HG03135 (cell line): ENCODE measurements around the gene CTCFL.

ENCODE experiments used
- ATAC-seq: cut with Tn5 transposase; IDR thresholded peaks from one replicate; pipeline ENCODE4 v1.9.1; 2021; ENCODE audit warnings: mild to moderate bottlenecking, moderate library complexity; ENCODE audit not compliant: unreplicated experiment

CTCFL gene, protein sequence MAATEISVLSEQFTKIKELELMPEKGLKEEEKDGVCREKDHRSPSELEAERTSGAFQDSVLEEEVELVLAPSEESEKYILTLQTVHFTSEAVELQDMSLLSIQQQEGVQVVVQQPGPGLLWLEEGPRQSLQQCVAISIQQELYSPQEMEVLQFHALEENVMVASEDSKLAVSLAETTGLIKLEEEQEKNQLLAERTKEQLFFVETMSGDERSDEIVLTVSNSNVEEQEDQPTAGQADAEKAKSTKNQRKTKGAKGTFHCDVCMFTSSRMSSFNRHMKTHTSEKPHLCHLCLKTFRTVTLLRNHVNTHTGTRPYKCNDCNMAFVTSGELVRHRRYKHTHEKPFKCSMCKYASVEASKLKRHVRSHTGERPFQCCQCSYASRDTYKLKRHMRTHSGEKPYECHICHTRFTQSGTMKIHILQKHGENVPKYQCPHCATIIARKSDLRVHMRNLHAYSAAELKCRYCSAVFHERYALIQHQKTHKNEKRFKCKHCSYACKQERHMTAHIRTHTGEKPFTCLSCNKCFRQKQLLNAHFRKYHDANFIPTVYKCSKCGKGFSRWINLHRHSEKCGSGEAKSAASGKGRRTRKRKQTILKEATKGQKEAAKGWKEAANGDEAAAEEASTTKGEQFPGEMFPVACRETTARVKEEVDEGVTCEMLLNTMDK

GRCh38 chr20:57524511-57525176, at the start of gene CTCFL:
CTCFL (minus strand) TSS chr20:57525140; CDS start chr20:57524205, 935 bp downstream.
- no peak for ATAC-seq

GRCh38 chr20:57573894-57574293, 49.0 kb upstream of the CTCFL start:
- ATAC-seq = no peak

DNA sequence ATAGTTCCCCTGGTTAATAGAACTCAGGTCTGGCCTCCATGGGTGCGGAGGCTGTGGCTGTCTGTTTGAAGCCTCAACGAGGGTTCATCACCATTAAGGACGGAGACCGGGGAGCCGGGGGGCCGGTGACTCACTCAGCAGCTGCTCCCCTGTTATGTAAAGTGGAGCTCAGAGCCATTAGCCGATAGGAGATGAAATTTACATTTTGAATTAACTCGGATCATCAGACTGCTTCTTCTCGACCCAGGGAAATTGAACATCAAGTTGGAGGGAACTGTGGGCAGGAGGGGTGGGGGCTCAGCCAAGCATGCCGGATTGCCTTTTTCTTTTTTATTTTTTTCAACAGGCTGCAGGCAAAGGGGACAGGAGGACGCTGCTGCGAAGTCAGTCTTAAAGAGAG, 48.3 kb upstream of the CTCFL start:
- no peak for ATAC-seq

- no peak for ATAC-seq
Measured at GRCh38 chr20:57571782-57572416, 47.0 kb upstream of the CTCFL start.

DNA sequence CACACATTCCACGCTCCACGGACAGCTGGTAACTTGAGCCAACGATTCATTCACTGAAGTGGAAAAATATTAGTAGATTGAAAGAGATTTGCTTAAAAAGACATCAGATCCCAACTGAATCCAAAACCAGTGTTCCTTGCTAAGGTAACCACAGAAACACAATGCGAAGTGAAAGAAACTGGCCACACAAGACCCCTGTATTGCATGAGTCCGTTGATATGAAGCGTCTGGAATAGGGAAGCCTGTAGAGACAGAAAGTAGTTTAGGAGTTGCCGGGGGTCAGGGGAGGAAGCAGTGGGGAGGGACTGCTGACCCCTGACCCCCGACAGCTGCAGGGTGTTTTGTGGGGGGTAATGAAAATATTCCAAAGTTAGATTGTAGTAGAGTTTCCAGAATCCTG, 46.0 kb upstream of the CTCFL start:
- ATAC-seq = no peak

DNA sequence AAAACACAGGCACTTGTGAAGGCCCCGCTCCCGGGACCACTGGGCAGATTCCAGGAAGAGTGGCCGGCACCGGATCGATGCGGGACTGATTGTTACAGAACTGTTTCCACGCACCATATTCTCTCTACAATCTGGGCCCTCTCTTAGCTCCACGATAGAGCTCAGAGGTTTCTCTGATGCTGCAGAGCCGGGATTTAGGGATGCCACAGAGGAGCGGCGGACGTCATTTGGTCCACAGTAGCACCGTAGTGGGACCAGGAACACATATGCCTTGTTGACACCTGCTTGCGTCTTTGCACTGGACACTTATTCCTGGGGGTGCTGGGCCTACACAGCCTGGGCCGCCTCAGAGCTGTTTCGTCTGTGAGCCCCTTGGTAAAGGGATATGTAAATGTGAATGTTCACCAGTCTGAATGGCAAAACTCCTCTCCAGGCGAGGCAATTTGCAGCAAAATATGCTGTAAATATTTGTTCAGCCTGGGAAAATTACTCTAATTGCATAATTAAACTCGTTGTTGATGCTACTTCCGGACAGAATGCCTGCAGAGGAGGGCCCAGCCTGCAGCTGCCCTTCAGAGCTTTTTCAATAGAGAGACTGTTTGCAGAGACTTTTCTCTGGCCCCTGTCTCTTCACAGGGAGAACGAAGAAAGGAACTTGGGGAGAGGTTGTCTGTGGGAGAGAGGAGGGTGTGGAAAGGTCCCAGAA, 45.4 kb upstream of the CTCFL start:
- no peak for ATAC-seq

GRCh38 chr20:57568960-57569359, 44.0 kb upstream of the CTCFL start:
- no peak for ATAC-seq

DNA sequence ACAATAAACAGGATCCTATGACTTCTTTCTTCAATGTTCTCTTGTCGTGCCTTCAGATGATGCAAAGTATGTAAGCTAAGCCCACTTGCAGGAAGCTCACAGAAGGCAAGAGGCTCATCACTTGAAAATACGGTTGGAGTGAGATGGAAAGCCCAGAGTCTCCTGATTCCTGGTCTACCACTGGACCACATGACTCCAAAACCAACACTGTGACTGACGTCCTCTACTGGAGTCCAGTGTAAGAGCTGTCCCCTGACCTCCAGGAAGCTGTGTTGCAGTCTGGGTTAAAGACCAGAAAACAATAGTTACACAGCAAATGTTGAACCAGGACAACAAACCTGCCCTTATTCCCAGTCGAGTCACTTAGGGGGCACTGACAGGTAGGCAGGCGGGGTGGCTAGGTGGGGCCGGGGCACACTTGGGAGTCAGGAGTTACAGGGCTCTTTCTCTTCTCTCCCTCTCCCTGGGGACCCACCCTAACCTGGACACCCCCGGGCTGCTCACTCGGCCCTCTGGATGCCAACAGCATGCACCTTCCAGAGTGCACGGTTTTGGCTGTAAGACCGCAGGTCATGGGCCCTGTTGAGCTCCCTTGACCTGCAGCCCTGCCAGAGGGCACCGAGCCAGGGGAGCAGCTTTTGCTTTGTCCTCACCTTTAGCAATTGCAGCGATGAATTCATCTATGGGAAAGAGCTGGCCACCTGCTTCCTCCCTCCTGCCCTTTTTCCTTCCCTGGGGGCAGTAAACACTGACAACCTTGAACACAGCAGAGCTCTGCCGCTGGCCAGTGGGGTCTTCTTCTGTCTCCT, 43.4 kb upstream of the CTCFL start:
- ATAC-seq = no peak

GRCh38 chr20:57567471-57568079, 42.6 kb upstream of the CTCFL start:
- ATAC-seq = no peak

DNA sequence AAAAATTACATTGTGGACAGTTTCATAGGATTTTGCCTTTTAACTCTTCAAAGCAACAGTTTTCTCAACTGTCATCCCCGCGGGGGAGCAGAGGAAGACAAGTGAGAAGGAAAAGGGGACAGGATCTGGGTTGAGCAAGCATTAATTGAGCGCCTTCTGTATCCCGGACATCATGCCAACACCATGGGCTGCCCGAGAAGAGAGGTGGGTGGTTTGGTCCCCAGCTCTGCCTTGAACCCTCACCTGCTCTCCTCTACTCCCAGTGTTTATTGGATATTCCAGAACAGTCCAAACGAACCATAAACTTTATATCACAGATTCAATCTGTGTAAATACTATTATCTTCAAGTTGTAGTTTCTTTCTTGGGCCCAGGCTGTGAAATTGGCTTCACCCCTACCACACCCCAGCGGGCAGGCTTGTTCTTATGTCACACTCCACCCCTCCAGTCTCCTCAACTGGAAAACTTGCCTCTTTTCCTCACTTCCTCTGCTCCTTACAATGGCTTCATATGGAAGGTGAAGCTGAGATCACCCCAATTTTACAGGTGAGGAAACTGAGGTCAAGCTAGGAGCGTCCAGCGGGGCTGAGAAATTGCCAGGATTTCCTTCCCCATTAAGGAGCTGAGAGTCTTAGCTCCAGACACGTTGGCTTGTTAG, 42.0 kb upstream of the CTCFL start:
- ATAC-seq = no peak

- ATAC-seq = no peak
Measured at GRCh38 chr20:57566399-57566798, 41.5 kb upstream of the CTCFL start.

DNA sequence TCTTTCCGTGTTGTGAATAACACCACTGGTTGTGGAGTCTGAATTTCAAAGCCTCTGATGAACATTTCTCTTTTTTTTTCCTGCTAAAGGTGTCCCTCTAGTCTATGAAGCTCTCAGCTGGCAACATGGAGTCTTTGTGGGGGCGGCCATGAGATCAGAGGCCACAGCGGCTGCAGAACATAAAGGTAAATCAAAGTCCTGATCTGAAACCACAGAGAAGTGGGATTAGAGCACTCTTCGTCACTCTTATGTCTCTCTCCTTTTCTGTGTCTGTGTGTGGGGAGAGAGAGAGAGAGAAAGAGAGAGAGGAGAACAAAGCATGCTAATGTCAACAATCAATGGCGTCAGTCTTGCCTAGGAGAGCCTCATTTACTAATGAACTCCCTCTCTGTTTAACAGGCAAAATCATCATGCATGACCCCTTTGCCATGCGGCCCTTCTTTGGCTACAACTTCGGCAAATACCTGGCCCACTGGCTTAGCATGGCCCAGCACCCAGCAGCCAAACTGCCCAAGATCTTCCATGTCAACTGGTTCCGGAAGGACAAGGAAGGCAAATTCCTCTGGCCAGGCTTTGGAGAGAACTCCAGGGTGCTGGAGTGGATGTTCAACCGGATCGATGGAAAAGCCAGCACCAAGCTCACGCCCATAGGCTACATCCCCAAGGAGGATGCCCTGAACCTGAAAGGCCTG, 40.2 kb upstream of the CTCFL start:
- ATAC-seq = no peak

DNA sequence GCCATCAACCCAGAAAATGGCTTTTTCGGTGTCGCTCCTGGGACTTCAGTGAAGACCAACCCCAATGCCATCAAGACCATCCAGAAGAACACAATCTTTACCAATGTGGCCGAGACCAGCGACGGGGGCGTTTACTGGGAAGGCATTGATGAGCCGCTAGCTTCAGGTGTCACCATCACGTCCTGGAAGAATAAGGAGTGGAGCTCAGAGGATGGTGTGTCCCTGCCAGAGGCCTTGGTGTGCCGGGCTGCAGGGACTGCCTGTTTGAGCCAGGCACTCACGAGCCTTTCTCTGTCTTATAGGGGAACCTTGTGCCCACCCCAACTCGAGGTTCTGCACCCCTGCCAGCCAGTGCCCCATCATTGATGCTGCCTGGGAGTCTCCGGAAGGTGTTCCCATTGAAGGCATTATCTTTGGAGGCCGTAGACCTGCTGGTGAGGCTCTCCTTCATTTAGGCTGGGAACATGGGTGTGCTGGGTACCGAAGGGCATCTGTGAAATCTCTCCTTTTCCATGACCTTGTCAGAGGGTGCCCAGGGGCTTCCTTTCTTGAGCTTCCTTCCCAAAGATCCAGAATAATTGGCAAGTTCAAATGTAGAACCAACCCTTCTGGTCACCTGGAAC, 39.4 kb upstream of the CTCFL start:
- ATAC-seq = no peak

- ATAC-seq = no peak
Measured at GRCh38 chr20:57563522-57563921, 38.6 kb upstream of the CTCFL start.

- ATAC-seq = no peak
Measured at GRCh38 chr20:57562541-57563465, 37.9 kb upstream of the CTCFL start.

GRCh38 chr20:57561356-57562279, 36.7 kb upstream of the CTCFL start:
- no peak for ATAC-seq
